SK-N-SH (cell line): ENCODE results near the gene BMPR1A.

Source experiments
- CTCF ChIP-seq: fragments of 200-600 bp; sonication (generic); IDR thresholded peaks from 2 replicates; pipeline ENCODE4 v1.6.1; 2017; ENCODE audit warnings: antibody characterized with exemption, mild to moderate bottlenecking, moderate library complexity
- EP300 ChIP-seq, 2 experiments: IDR thresholded peaks; 2 replicates each; pipeline versions ENCODE4 v1.4.0 to v1.6.1; 2012; ENCODE audit warnings: borderline replicate concordance in 1 of 2, low read depth in 1 of 2, low read length in 1 of 2
- POLR2AphosphoS5 ChIP-seq: IDR thresholded peaks from 2 replicates; pipeline ENCODE4 v1.6.1; 2012; ENCODE audit warnings: low read depth, low read length
- RAD21 ChIP-seq: IDR thresholded peaks from 2 replicates; pipeline ENCODE4 v1.6.1; 2012; ENCODE audit warnings: mild to moderate bottlenecking, low read length

DNA sequence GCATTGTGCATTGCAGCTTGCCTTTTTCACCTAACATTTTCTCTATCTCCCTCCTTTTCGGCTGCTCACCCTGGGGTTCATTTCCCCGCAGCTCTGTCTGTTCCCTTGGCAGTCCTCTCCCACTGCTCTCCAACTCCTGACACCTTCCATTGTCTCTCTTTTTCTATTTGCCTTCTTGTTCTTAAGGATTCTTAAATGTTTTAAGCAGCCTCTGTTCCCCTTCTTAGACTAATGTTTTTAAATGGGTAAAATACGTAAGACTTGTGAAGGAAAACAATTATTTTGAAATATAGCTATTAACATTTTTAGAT is 19.4 kb downstream of the BMPR1A start:
- TF ChIP-seq CTCF (no peak), POLR2AphosphoS5 (no peak), EP300 (IDR thresholded peaks at IDR 0.05; ENCODE audit: borderline replicate concordance in 1 of 2, low read depth in 1 of 2, low read length in 1 of 2) (no peak), RAD21 (no peak)
